Measurements from ENCODE around the gene STON1.

Gene STON1

DNA sequence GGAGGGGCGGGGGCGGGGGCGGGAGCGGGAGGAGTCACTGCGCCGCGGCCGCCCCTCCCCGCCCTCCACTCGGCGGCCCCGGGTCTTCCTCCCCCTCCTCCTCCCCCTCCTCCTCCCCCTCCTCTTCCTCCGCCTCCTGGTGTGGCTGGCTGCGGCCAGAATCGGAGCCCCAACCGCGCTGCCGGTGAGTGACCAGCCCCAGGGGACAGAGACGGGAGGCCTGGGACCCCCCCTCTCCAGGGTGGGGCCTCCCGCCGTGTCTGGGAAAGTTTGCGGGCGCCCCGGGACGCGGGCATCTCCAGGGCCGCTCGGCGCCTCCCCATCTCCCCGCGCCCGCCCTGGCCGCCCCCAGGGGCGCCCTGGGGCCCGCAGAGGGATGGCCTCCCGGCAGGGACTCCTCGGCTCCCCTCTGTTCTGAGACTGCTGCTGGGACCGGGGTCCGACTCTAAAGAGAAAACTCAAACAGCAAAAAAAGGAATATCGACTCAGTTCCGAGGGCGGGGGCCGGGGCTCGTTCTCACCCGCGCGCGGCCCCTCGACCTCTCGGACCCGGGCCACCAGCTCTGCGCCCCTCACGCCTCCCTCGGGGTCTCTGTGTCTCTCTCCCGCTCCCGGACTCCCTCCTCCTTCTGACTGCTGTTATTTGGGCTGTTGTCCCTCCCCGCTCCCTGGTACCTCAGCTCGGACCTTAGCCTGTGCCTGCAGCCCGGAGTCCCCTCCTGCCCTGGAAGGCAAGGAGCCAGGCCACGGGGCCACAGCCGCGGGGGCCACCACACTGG, at the start of gene STON1:
TSS of gene STON1 (plus strand) at position 122 of the 779 bp plus-strand sequence. CDS start 50,480 bp downstream, outside the sequence.
- Histone ChIP-seq H3K4me1 (ENCODE audit: control insufficient read depth in 1 of 2, insufficient read depth in 2 of 2, low read length in 2 of 2) (peaks cover 4 to 8% of the 10 kb centered on the region in 2 donors), H3K36me3 (ENCODE audit: control insufficient read depth in 1 of 2, insufficient read depth in 2 of 2, low read length in 2 of 2) (no peaks in the 10 kb centered on the region)

GRCh38 chr2:48480526-48480925, 49.4 kb upstream of the STON1 start:
- H3K4me1 ChIP-seq (ENCODE audit: control insufficient read depth in 1 of 2, insufficient read depth in 2 of 2, low read length in 2 of 2): peaks cover 16 to 32% of the 10 kb centered on the region in 2 donors
- no peaks in the 10 kb centered on the region for H3K27me3 ChIP-seq (ENCODE audit: control insufficient read depth in 1 of 2, insufficient read depth in 2 of 2, low read length in 2 of 2)
- H3K9me3 ChIP-seq (ENCODE audit: control insufficient read depth in 1 of 2, low read length in 2 of 2): no peaks in the 10 kb centered on the region
- peaks cover 7 to 12% of the 10 kb centered on the region in 2 donors for H3K36me3 ChIP-seq (ENCODE audit: control insufficient read depth in 1 of 2, insufficient read depth in 2 of 2, low read length in 2 of 2)
- H3K9ac ChIP-seq (ENCODE audit: low read depth in 1 of 2, low read length in 2 of 2): peak overlapping the region in 1 of 2 donors; percentile 49
- peak overlapping the region; percentile 16 to 38 for H3K4me3 ChIP-seq (ENCODE audit: low read depth in 1 of 2, low read length in 2 of 2)
- H3K27ac ChIP-seq (ENCODE audit: low read depth, low read length): peak overlapping the region; percentile 65

More for the DNA sequence above, at the start of gene STON1:
- H3K4me3 ChIP-seq (ENCODE audit: low read depth in 1 of 2, low read length in 2 of 2): peak within 1 kb of the TSS; percentile 65 to 67
- H3K9ac ChIP-seq (ENCODE audit: low read depth in 1 of 2, low read length in 2 of 2): peak within 1 kb of the TSS; percentile 20 to 32
- peaks cover 0 to 4% of the 10 kb centered on the region in 2 donors for H3K27me3 ChIP-seq (ENCODE audit: control insufficient read depth in 1 of 2, insufficient read depth in 2 of 2, low read length in 2 of 2)
- no peaks in the 10 kb centered on the region for H3K9me3 ChIP-seq (ENCODE audit: control insufficient read depth in 1 of 2, low read length in 2 of 2)
- peak within 1 kb of the TSS; percentile 86 for H3K27ac ChIP-seq (ENCODE audit: low read depth, low read length)

- H3K36me3 ChIP-seq (ENCODE audit: control insufficient read depth in 1 of 2, insufficient read depth in 2 of 2, low read length in 2 of 2): peaks cover 6 to 22% of the 10 kb centered on the region in 2 donors
- H3K9ac ChIP-seq (ENCODE audit: low read depth in 1 of 2, low read length in 2 of 2): no peak overlapping the region
- H3K4me1 ChIP-seq (ENCODE audit: control insufficient read depth in 1 of 2, insufficient read depth in 2 of 2, low read length in 2 of 2): peaks cover 16 to 32% of the 10 kb centered on the region in 2 donors
- H3K27me3 ChIP-seq (ENCODE audit: control insufficient read depth in 1 of 2, insufficient read depth in 2 of 2, low read length in 2 of 2): no peaks in the 10 kb centered on the region
- H3K27ac ChIP-seq (ENCODE audit: low read depth, low read length): no peak overlapping the region
- no peak overlapping the region for H3K4me3 ChIP-seq (ENCODE audit: low read depth in 1 of 2, low read length in 2 of 2)
- H3K9me3 ChIP-seq (ENCODE audit: control insufficient read depth in 1 of 2, low read length in 2 of 2): no peaks in the 10 kb centered on the region
Measured at GRCh38 chr2:48482313-48482712, 47.6 kb upstream of the STON1 start.

DNA sequence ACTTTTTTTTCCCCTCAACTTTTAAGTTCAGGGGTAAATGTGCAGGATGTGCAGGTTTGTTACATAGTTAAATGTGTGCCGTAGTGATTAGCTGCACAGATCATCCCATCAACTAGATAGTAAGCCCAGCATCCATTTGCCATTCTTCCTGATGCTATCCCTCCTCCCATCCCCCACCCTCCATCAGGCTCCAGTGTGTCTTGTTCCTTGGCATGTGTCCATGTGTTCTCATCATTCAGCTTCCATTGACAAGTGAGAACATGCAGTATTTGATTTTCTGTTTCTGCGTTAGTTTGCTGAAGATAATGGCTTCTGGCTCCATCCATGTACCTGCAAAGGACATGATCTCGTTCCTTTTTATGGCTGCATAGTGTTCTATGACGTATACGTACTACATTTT, 47.2 kb upstream of the STON1 start:
- H3K4me1 ChIP-seq (ENCODE audit: control insufficient read depth in 1 of 2, insufficient read depth in 2 of 2, low read length in 2 of 2): peaks cover 16 to 32% of the 10 kb centered on the region in 2 donors
- peaks cover 2 to 27% of the 10 kb centered on the region in 2 donors for H3K36me3 ChIP-seq (ENCODE audit: control insufficient read depth in 1 of 2, insufficient read depth in 2 of 2, low read length in 2 of 2)
- no peak overlapping the region for H3K9ac ChIP-seq (ENCODE audit: low read depth in 1 of 2, low read length in 2 of 2)
- no peaks in the 10 kb centered on the region for H3K9me3 ChIP-seq (ENCODE audit: control insufficient read depth in 1 of 2, low read length in 2 of 2)
- no peak overlapping the region for H3K27ac ChIP-seq (ENCODE audit: low read depth, low read length)
- H3K4me3 ChIP-seq (ENCODE audit: low read depth in 1 of 2, low read length in 2 of 2): no peak overlapping the region
- no peaks in the 10 kb centered on the region for H3K27me3 ChIP-seq (ENCODE audit: control insufficient read depth in 1 of 2, insufficient read depth in 2 of 2, low read length in 2 of 2)

GRCh38 chr2:48483506-48483905, 46.4 kb upstream of the STON1 start:
- peaks cover 0 to 29% of the 10 kb centered on the region in 2 donors for H3K36me3 ChIP-seq (ENCODE audit: control insufficient read depth in 1 of 2, insufficient read depth in 2 of 2, low read length in 2 of 2)
- peaks cover 16 to 32% of the 10 kb centered on the region in 2 donors for H3K4me1 ChIP-seq (ENCODE audit: control insufficient read depth in 1 of 2, insufficient read depth in 2 of 2, low read length in 2 of 2)
- no peaks in the 10 kb centered on the region for H3K27me3 ChIP-seq (ENCODE audit: control insufficient read depth in 1 of 2, insufficient read depth in 2 of 2, low read length in 2 of 2)
- H3K9ac ChIP-seq (ENCODE audit: low read depth in 1 of 2, low read length in 2 of 2): no peak overlapping the region
- H3K4me3 ChIP-seq (ENCODE audit: low read depth in 1 of 2, low read length in 2 of 2): no peak overlapping the region
- no peaks in the 10 kb centered on the region for H3K9me3 ChIP-seq (ENCODE audit: control insufficient read depth in 1 of 2, low read length in 2 of 2)
- H3K27ac ChIP-seq (ENCODE audit: low read depth, low read length): no peak overlapping the region

GRCh38 chr2:48483916-48484315, 46.0 kb upstream of the STON1 start:
- Histone ChIP-seq H3K36me3 (ENCODE audit: control insufficient read depth in 1 of 2, insufficient read depth in 2 of 2, low read length in 2 of 2) (peaks cover 0 to 30% of the 10 kb centered on the region in 2 donors), H3K27ac (ENCODE audit: low read depth, low read length) (no peak overlapping the region)

DNA sequence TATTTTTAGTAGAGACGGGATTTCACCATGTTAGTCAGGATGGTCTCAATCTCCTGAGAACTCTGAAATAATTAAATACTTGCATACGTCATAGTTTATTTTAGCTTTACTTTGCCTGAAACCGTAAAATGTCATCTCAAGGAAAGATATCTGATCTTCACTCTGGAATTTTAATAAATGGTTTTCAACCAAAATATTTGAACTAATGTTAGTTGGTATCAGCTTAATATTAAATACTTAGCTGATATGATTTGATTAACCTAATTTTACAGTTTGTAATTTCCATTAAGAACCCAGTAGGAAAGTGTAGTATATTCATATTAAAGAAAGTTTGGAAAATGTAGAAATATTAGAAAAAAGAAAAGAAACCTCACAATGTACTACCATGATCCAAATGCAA, 41.4 kb upstream of the STON1 start:
- no peaks in the 10 kb centered on the region for H3K27me3 ChIP-seq (ENCODE audit: control insufficient read depth in 1 of 2, insufficient read depth in 2 of 2, low read length in 2 of 2)
- H3K4me1 ChIP-seq (ENCODE audit: control insufficient read depth in 1 of 2, insufficient read depth in 2 of 2, low read length in 2 of 2): no peaks in the 10 kb centered on the region
- peaks cover 0 to 45% of the 10 kb centered on the region in 2 donors for H3K36me3 ChIP-seq (ENCODE audit: control insufficient read depth in 1 of 2, insufficient read depth in 2 of 2, low read length in 2 of 2)
- no peaks in the 10 kb centered on the region for H3K9me3 ChIP-seq (ENCODE audit: control insufficient read depth in 1 of 2, low read length in 2 of 2)
- no peak overlapping the region for H3K27ac ChIP-seq (ENCODE audit: low read depth, low read length)
- no peak overlapping the region for H3K9ac ChIP-seq (ENCODE audit: low read depth in 1 of 2, low read length in 2 of 2)
- H3K4me3 ChIP-seq (ENCODE audit: low read depth in 1 of 2, low read length in 2 of 2): no peak overlapping the region

More at GRCh38 chr2:48483916-48484315, 46.0 kb upstream of the STON1 start:
- no peaks in the 10 kb centered on the region for H3K9me3 ChIP-seq (ENCODE audit: control insufficient read depth in 1 of 2, low read length in 2 of 2)
- no peak overlapping the region for H3K9ac ChIP-seq (ENCODE audit: low read depth in 1 of 2, low read length in 2 of 2)
- no peaks in the 10 kb centered on the region for H3K27me3 ChIP-seq (ENCODE audit: control insufficient read depth in 1 of 2, insufficient read depth in 2 of 2, low read length in 2 of 2)
- peaks cover 16 to 27% of the 10 kb centered on the region in 2 donors for H3K4me1 ChIP-seq (ENCODE audit: control insufficient read depth in 1 of 2, insufficient read depth in 2 of 2, low read length in 2 of 2)
- no peak overlapping the region for H3K4me3 ChIP-seq (ENCODE audit: low read depth in 1 of 2, low read length in 2 of 2)

- Histone ChIP-seq H3K4me3 (ENCODE audit: low read depth in 1 of 2, low read length in 2 of 2) (no peak overlapping the region), H3K27ac (ENCODE audit: low read depth, low read length) (no peak overlapping the region), H3K4me1 (ENCODE audit: control insufficient read depth in 1 of 2, insufficient read depth in 2 of 2, low read length in 2 of 2) (no peaks in the 10 kb centered on the region), H3K9ac (ENCODE audit: low read depth in 1 of 2, low read length in 2 of 2) (no peak overlapping the region), H3K27me3 (ENCODE audit: control insufficient read depth in 1 of 2, insufficient read depth in 2 of 2, low read length in 2 of 2) (no peaks in the 10 kb centered on the region), H3K9me3 (ENCODE audit: control insufficient read depth in 1 of 2, low read length in 2 of 2) (no peaks in the 10 kb centered on the region), H3K36me3 (ENCODE audit: control insufficient read depth in 1 of 2, insufficient read depth in 2 of 2, low read length in 2 of 2) (peaks cover 20 to 29% of the 10 kb centered on the region in 2 donors)
Measured at GRCh38 chr2:48496849-48497248, 33.1 kb upstream of the STON1 start.

DNA sequence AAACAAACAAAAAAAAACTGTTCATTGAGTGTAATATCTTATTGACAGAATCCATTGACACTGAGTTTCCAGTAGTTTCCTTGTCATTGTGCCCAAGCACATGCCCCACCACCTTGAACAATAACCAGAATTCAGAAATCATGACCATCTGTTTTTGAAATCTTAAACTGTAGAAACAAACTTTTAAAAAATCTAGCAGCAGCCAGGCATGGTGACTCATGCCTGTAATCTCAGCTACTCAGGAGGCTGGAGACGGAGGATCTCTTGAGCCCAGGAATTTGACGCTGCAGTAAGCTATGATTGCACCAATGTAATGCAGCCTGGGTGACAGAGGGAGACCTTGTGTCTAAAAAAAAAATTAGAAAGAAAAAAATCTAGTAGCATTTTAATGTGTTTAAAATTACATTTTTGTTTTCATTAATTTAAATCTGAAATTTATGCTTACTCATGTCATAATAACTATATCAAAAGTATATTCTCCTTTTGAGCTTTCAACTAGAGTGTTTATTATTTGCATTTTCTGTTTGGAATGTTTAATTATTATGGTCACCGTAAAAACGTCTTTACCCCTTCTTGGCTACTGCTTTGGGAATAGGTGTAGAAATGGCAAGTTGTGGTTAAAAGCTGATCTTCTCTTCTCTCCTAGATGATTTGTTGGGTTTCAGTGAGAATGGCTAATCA, 25.2 kb upstream of the STON1 start:
- H3K36me3 ChIP-seq (ENCODE audit: control insufficient read depth in 1 of 2, insufficient read depth in 2 of 2, low read length in 2 of 2): peaks cover 12 to 36% of the 10 kb centered on the region in 2 donors
- H3K4me1 ChIP-seq (ENCODE audit: control insufficient read depth in 1 of 2, insufficient read depth in 2 of 2, low read length in 2 of 2): peaks cover 8 to 9% of the 10 kb centered on the region in 2 donors
- H3K27ac ChIP-seq (ENCODE audit: low read depth, low read length): no peak overlapping the region
- H3K9ac ChIP-seq (ENCODE audit: low read depth in 1 of 2, low read length in 2 of 2): no peak overlapping the region
- H3K27me3 ChIP-seq (ENCODE audit: control insufficient read depth in 1 of 2, insufficient read depth in 2 of 2, low read length in 2 of 2): no peaks in the 10 kb centered on the region
- H3K4me3 ChIP-seq (ENCODE audit: low read depth in 1 of 2, low read length in 2 of 2): no peak overlapping the region
- no peaks in the 10 kb centered on the region for H3K9me3 ChIP-seq (ENCODE audit: control insufficient read depth in 1 of 2, low read length in 2 of 2)

GRCh38 chr2:48507111-48507510, 22.8 kb upstream of the STON1 start:
- H3K27ac ChIP-seq (ENCODE audit: low read depth, low read length): no peak overlapping the region
- no peaks in the 10 kb centered on the region for H3K27me3 ChIP-seq (ENCODE audit: control insufficient read depth in 1 of 2, insufficient read depth in 2 of 2, low read length in 2 of 2)
- H3K4me1 ChIP-seq (ENCODE audit: control insufficient read depth in 1 of 2, insufficient read depth in 2 of 2, low read length in 2 of 2): peaks cover 8 to 9% of the 10 kb centered on the region in 2 donors
- H3K4me3 ChIP-seq (ENCODE audit: low read depth in 1 of 2, low read length in 2 of 2): no peak overlapping the region
- H3K9ac ChIP-seq (ENCODE audit: low read depth in 1 of 2, low read length in 2 of 2): no peak overlapping the region
- H3K9me3 ChIP-seq (ENCODE audit: control insufficient read depth in 1 of 2, low read length in 2 of 2): no peaks in the 10 kb centered on the region
- peaks cover 8 to 40% of the 10 kb centered on the region in 2 donors for H3K36me3 ChIP-seq (ENCODE audit: control insufficient read depth in 1 of 2, insufficient read depth in 2 of 2, low read length in 2 of 2)
